ENCODE measurements around the gene KPTN.

The KPTN gene

GRCh38 chr19:47480658-47481057 is 3.4 kb downstream of the KPTN start:
- H3K27me3 ChIP-seq (ENCODE audit: insufficient read depth, low read length): no peaks in the 10 kb centered on the region
- no peak overlapping the region for H3K4me3 ChIP-seq (ENCODE audit: low read length)
- H3K36me3 ChIP-seq (ENCODE audit: insufficient read depth, low read length): no peaks in the 10 kb centered on the region

DNA sequence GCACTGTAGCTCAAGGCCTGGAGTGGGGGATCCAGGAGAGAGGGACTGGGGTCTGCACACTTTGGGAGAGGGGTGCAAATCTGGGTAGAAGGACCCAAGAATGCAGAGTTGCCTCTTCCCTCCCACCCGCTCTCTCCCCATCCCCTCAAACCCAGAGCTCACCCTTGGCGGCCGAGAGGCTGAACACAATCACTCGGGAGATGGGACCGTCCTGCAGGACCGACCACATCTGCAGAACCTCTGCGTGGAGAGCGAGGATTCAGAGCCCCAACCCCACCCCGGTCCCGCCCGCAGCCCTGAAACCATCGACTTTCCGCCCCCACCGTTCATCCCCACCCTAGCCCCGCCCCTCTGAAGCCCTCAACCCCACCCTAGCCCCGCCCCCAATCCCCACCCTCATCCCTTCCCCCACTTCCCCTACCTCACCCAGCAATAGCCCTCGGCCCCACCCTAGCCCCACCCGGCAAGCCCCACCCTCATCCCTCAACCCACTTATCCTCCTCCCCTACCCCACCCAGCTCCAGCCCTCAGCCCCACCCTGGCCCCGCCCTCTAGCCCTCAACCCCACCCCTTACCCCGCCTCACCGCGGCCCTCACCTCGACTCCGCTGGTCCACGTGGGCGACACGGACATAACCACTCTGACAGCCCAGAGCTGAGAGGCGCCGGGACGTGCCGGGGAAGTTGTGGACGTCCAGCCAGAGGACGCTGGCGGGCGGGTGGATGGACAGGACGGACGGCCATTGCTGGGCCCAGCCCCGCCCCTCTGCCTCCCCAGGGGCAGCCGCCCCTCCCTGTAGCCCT is 4.1 kb downstream of the KPTN start:
- H2AFZ ChIP-seq (ENCODE audit: low read depth, low read length): no peak overlapping the region
- no peaks in the 10 kb centered on the region for H3K4me1 ChIP-seq (ENCODE audit: insufficient read depth, low read length)
- H3K36me3 ChIP-seq (ENCODE audit: insufficient read depth, low read length): no peaks in the 10 kb centered on the region
- H3K9me3 ChIP-seq (ENCODE audit: low read length): peaks cover 2% of the 10 kb centered on the region
- no peaks in the 10 kb centered on the region for H3K27me3 ChIP-seq (ENCODE audit: insufficient read depth, low read length)
- H3K4me3 ChIP-seq (ENCODE audit: low read length): no peak overlapping the region

More at GRCh38 chr19:47480658-47481057, 3.4 kb downstream of the KPTN start:
- H3K9me3 ChIP-seq (ENCODE audit: low read length): peaks cover 2% of the 10 kb centered on the region
- H3K4me1 ChIP-seq (ENCODE audit: insufficient read depth, low read length): no peaks in the 10 kb centered on the region
- no peak overlapping the region for H2AFZ ChIP-seq (ENCODE audit: low read depth, low read length)

DNA sequence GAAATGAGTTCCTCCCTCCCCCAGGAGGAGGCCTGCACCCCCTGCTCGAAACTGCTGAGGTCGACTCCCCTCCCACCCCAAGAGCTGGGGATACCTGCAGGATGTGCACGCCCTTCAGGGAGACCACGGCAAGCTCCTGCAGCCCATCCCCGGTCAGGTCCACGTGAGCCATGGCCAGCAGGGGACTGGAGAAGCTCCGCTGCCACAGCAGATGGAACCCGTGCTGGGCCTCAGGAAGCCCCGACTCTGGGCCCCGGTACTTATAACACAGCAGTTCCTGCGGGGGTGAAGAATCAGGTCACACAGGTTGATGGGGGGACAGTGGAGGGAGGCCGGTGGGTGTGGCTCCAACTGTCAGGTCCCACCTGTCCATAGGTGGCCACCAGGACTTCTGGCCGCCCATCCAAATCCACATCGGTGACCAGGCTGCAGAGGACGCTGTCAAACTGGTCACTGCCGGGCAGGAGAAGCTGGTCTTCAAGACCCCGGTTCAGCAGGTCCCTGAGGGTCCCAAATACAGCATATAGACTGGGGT is 7.5 kb downstream of the KPTN start:
- no peaks in the 10 kb centered on the region for H3K27me3 ChIP-seq (ENCODE audit: insufficient read depth, low read length)
- no peaks in the 10 kb centered on the region for H3K36me3 ChIP-seq (ENCODE audit: insufficient read depth, low read length)
- H3K9me3 ChIP-seq (ENCODE audit: low read length): peaks cover 2% of the 10 kb centered on the region
- no peak overlapping the region for H3K4me3 ChIP-seq (ENCODE audit: low read length)
- no peak overlapping the region for H2AFZ ChIP-seq (ENCODE audit: low read depth, low read length)
- H3K4me1 ChIP-seq (ENCODE audit: insufficient read depth, low read length): peaks cover 6% of the 10 kb centered on the region

- Histone ChIP-seq H3K9me3 (ENCODE audit: low read length) (peaks cover 2% of the 10 kb centered on the region), H3K4me1 (ENCODE audit: insufficient read depth, low read length) (peaks cover 7% of the 10 kb centered on the region), H3K27me3 (ENCODE audit: insufficient read depth, low read length) (peaks cover 6% of the 10 kb centered on the region), H3K36me3 (ENCODE audit: insufficient read depth, low read length) (no peaks in the 10 kb centered on the region), H2AFZ (ENCODE audit: low read depth, low read length) (no peak overlapping the region), H3K4me3 (ENCODE audit: low read length) (no peak overlapping the region)
Observed at GRCh38 chr19:47475465-47475864, 8.6 kb downstream of the KPTN start.

GRCh38 chr19:47473336-47473735 is 10.7 kb downstream of the KPTN start:
- Histone ChIP-seq H3K36me3 (ENCODE audit: insufficient read depth, low read length) (no peaks in the 10 kb centered on the region), H2AFZ (ENCODE audit: low read depth, low read length) (no peak overlapping the region), H3K9me3 (ENCODE audit: low read length) (no peaks in the 10 kb centered on the region), H3K4me1 (ENCODE audit: insufficient read depth, low read length) (peaks cover 21% of the 10 kb centered on the region), H3K4me3 (ENCODE audit: low read length) (no peak overlapping the region), H3K27me3 (ENCODE audit: insufficient read depth, low read length) (peaks cover 22% of the 10 kb centered on the region)

GRCh38 chr19:47471733-47472457 is 12.1 kb downstream of the KPTN start, which contains the start of gene SLC8A2:
Gene SLC8A2, minus strand, starts transcription at chr19:47471893. Its CDS starts 5,490 bp downstream, at chr19:47466403.
- no peaks in the 10 kb centered on the region for H3K9me3 ChIP-seq (ENCODE audit: low read length)
- no peaks in the 10 kb centered on the region for H3K36me3 ChIP-seq (ENCODE audit: insufficient read depth, low read length)
- H3K4me1 ChIP-seq (ENCODE audit: insufficient read depth, low read length): peaks cover 21% of the 10 kb centered on the region
- peak within 1 kb of the TSS; percentile 32 for H3K4me3 ChIP-seq (ENCODE audit: low read length)
- peaks cover 22% of the 10 kb centered on the region for H3K27me3 ChIP-seq (ENCODE audit: insufficient read depth, low read length)
- peak within 1 kb of the TSS; percentile 38 for H2AFZ ChIP-seq (ENCODE audit: low read depth, low read length)

DNA sequence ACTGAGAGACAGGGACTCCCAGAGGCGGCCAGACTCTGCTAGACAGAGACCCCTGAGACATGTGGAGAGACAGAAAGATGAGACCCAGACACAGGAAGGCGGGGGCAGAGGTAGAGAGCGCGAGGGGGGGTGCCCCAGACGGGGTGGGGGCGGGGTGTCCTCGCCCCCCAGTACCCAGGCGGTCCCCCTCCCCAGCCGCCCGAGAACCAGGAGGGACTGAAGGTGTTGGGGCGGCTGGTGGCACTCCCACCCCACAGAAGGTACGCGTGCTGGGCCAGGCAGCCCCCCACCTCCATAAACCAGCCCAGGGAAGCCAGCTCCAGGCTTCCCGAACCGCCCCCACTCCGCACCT is 12.7 kb downstream of the KPTN start:
- H3K27me3 ChIP-seq (ENCODE audit: insufficient read depth, low read length): peaks cover 22% of the 10 kb centered on the region
- no peaks in the 10 kb centered on the region for H3K36me3 ChIP-seq (ENCODE audit: insufficient read depth, low read length)
- H2AFZ ChIP-seq (ENCODE audit: low read depth, low read length): peak overlapping the region; percentile 38
- peaks cover 21% of the 10 kb centered on the region for H3K4me1 ChIP-seq (ENCODE audit: insufficient read depth, low read length)
- H3K9me3 ChIP-seq (ENCODE audit: low read length): no peaks in the 10 kb centered on the region
- peak overlapping the region; percentile 32 for H3K4me3 ChIP-seq (ENCODE audit: low read length)

DNA sequence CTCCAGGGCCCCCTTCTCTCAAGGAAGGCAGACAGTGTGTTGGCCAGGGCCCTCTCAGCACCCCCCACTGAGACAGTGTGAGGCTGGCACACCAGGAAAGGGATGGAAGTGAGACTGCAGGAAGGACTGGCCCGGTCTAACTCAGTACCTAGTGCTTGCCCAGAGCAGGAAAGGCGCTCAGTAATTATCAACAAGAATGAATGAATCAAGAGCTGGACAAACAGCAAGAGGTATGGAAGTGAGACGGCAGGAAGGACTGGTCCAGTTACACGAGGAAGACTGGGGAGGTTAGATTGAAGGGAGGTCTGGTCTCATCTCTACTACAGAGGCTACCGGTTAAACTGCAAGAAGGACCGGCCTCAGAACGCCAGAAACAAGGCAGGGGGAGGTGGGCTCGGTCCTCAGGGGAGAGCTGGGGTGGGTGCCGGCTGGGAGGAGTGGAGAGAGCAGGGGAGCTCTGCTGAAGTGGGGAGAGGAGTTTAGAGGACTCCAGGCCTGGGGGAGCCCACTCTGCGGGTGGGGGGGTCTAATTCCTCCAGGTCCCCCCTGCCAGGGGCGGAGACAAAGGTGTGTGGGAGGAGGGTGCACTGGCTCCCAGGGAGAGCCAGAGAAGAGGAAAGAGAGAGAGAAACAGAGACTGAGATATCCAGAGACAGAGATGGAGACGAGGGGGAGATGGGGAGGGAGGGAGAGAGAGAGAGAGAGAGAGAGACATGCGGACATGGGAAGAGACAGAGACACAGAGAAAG is 13.4 kb downstream of the KPTN start:
- no peak overlapping the region for H3K4me3 ChIP-seq (ENCODE audit: low read length)
- H3K36me3 ChIP-seq (ENCODE audit: insufficient read depth, low read length): no peaks in the 10 kb centered on the region
- no peaks in the 10 kb centered on the region for H3K9me3 ChIP-seq (ENCODE audit: low read length)
- H3K27me3 ChIP-seq (ENCODE audit: insufficient read depth, low read length): peaks cover 22% of the 10 kb centered on the region
- peaks cover 23% of the 10 kb centered on the region for H3K4me1 ChIP-seq (ENCODE audit: insufficient read depth, low read length)
- no peak overlapping the region for H2AFZ ChIP-seq (ENCODE audit: low read depth, low read length)

GRCh38 chr19:47469719-47470118 is 14.3 kb downstream of the KPTN start:
- Histone ChIP-seq H3K9me3 (ENCODE audit: low read length) (no peaks in the 10 kb centered on the region), H2AFZ (ENCODE audit: low read depth, low read length) (no peak overlapping the region), H3K36me3 (ENCODE audit: insufficient read depth, low read length) (no peaks in the 10 kb centered on the region), H3K4me3 (ENCODE audit: low read length) (no peak overlapping the region), H3K27me3 (ENCODE audit: insufficient read depth, low read length) (peaks cover 22% of the 10 kb centered on the region), H3K4me1 (ENCODE audit: insufficient read depth, low read length) (peaks cover 32% of the 10 kb centered on the region)

DNA sequence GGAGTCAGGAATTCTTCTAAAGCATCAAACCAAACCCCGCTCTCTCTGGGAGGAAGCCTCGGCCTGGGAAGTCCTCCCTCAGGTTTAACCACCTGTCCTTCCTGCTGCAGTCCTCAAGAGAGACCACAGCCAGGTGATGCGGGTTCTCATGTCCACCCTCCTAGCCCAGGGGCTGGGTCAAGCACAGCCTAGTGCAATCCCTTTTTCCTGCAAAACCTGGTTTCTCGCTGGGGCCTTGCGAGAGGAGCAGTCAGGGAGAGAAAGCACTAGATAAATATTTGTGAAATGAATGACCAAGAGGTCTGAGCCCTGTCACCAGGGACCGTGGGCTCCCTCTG is 14.7 kb downstream of the KPTN start:
- Histone ChIP-seq H3K9me3 (ENCODE audit: low read length) (no peaks in the 10 kb centered on the region), H3K4me3 (ENCODE audit: low read length) (no peak overlapping the region), H3K36me3 (ENCODE audit: insufficient read depth, low read length) (no peaks in the 10 kb centered on the region), H2AFZ (ENCODE audit: low read depth, low read length) (no peak overlapping the region), H3K4me1 (ENCODE audit: insufficient read depth, low read length) (peaks cover 35% of the 10 kb centered on the region), H3K27me3 (ENCODE audit: insufficient read depth, low read length) (peaks cover 22% of the 10 kb centered on the region)

GRCh38 chr19:47467914-47468313 is 16.1 kb downstream of the KPTN start:
- Histone ChIP-seq H2AFZ (ENCODE audit: low read depth, low read length) (no peak overlapping the region), H3K4me3 (ENCODE audit: low read length) (no peak overlapping the region), H3K36me3 (ENCODE audit: insufficient read depth, low read length) (no peaks in the 10 kb centered on the region), H3K4me1 (ENCODE audit: insufficient read depth, low read length) (peaks cover 35% of the 10 kb centered on the region), H3K27me3 (ENCODE audit: insufficient read depth, low read length) (peaks cover 22% of the 10 kb centered on the region), H3K9me3 (ENCODE audit: low read length) (no peaks in the 10 kb centered on the region)

GRCh38 chr19:47465957-47466356 is 18.1 kb downstream of the KPTN start:
- peaks cover 28% of the 10 kb centered on the region for H3K4me1 ChIP-seq (ENCODE audit: insufficient read depth, low read length)
- H3K27me3 ChIP-seq (ENCODE audit: insufficient read depth, low read length): peaks cover 19% of the 10 kb centered on the region
- H3K36me3 ChIP-seq (ENCODE audit: insufficient read depth, low read length): no peaks in the 10 kb centered on the region
- no peak overlapping the region for H3K4me3 ChIP-seq (ENCODE audit: low read length)
- no peaks in the 10 kb centered on the region for H3K9me3 ChIP-seq (ENCODE audit: low read length)
- no peak overlapping the region for H2AFZ ChIP-seq (ENCODE audit: low read depth, low read length)

All from neuron (in vitro differentiated cells).